NCI-H2227 treated with DMSO at 0.1 percent for 48 hours (cell line): ENCODE measurements around the gene NPNT.

Experiments used
- DNase-seq: peaks from one replicate; lab custom pipeline; 2025; lab: John Stamatoyannopoulos, UW

NPNT gene

GRCh38 chr4:105917171-105917685, 22.0 kb downstream of the NPNT start:
- no peak for DNase-seq

DNA sequence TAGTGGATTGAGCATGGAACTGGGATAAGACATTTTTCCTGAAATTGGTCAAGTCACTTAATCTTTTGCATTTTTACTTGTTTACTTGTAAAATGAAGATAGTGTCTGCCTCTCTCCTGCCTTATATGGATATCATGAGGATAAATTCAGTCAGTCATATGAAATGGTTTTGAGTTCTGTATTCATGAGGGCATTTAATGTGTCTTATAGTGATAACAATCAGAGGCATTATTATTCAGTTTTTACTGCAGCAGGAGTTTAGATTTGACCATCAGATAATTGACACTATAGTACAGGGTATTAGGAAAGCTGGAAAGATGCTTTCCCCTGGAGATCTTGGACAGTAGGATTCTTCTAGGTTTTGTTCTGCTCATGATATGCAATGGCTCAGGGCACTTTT, 26.0 kb downstream of the NPNT start:
- no peak for DNase-seq

GRCh38 chr4:105923497-105924238, 28.4 kb downstream of the NPNT start:
- no peak for DNase-seq

DNA sequence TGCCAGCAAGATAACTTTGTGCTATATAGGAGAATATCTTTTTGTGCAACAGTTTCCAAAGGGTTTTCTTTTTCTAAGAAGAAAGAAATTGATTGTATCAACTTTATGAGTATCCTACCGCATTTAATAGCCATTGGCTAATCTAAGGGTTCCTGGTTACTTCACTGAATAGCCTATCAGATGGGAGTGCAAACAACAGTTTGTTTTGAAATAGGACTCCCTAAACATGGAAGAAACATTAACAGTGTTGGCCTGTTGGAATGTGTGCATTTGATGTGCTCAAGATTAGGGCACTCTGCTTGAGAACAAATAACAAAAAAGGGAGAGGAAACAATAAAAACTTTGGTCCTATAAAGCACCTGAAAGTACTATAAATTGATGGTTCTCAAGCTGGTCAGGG, 29.1 kb downstream of the NPNT start:
- DNase-seq, result no peak

DNA sequence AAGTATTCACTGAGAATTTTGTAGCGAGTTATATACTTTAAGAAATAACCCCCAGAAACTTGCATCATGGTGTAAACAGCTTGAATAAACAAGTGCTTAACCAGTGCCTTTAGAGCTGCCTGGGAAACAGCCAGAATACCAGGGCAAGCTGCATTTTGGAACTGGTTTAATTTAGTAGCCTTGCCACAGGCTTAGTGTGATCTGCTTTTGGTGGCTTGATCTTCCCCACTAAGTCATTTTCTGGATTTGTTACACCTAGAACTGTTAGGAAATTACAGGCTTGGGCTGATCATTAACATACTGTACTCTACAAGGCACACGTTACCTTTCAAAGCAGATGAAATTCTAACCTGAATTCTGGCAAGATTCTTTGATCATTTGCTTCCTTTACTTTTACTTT, 35.4 kb downstream of the NPNT start:
- DNase-seq, result no peak

DNA sequence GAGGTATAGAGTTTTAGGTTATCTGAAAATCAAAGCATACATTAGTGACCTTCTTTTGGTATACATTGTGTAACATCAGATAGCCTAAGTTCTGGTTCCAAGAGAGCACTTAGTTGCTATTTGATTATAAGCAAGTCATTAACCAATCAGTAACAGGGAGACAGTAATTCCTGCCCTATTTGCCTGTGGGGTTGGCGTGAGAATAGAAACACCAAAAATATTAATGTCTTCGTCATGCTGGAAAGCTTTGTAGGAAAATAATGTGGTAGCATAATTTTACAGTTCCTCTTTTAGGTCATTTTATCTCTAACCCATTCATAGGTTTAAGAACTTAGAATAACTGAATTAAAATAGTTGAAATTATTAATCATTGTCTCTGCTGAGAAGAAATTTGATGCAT, 37.8 kb downstream of the NPNT start:
- DNase-seq, result no peak

DNA sequence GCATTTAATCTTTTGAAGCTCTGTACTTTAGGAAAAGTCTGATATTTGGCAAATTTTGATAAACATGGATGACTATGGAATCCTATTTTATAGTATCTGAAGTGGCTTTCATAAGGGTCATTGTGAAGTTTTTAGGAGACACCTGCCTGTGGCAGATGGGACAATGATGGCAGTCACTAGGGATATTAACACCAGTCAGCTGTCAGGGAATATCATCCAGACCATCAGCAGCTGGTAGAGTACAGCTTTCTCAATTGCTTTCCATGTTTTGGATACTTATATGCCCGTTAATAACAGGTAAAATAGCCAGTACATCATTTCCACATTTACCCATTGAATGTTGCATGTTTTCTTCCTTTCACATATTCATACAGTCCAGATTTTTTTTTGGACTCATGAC, 39.1 kb downstream of the NPNT start:
- DNase-seq, result no peak

GRCh38 chr4:105936901-105937300, 41.6 kb downstream of the NPNT start:
- DNase-seq, result no peak

DNA sequence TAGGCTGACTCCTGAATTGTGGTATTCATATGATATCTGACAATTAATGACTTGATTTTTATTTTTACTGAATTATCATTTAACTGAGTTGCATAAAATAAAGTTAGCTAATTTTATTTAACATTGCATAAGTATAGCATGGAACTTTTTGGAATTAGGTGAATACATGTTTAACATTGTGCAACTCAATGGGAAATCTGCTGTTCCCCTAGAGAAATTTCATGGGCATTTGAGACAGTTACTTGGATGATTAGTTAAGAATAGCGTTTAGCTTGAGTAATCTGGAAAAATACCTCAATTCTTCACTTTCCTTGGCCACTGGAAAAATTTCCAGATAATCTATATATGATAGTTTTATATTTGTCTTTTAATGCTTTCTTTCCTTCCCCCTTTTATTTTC, 42.5 kb downstream of the NPNT start:
- DNase-seq, result no peak

DNA sequence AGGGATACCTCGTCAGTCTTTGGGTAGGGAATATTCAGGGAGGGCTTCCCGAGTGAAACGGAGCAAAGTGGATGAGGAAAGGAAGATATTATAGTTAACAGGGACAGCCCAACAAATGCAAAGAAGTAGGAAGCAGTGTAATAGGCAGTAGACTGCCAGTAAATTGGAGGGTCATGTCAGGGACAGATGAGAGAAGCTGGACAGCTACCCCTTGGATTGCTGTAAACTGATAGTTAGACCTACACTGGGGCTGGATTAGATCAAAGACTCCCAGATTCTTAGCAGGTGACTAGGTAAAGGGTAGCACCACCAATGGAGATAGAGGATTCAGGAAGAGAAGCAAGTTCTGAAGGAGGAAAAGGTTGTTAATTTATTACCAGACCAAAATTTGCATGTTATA, 48.0 kb downstream of the NPNT start:
- no peak for DNase-seq

DNA sequence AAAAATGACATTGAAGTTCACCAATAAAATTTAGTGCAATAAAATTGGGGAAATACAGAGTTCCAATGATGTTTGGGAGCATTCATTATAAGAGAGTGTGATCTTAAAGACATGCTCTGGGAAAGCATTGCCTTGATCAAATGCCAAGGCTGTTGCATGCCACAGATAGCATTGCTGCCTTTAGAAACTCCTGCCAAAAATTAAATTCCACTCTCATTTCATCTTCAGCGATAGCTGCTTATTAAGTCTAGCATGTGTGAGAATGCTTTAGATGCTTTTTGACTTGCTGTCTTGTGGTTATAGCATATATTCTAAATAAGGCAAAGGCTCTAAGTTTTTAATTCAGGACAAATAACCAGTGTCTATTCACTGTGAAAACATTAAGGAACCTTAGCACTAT, 49.3 kb downstream of the NPNT start:
- DNase-seq, result no peak

DNA sequence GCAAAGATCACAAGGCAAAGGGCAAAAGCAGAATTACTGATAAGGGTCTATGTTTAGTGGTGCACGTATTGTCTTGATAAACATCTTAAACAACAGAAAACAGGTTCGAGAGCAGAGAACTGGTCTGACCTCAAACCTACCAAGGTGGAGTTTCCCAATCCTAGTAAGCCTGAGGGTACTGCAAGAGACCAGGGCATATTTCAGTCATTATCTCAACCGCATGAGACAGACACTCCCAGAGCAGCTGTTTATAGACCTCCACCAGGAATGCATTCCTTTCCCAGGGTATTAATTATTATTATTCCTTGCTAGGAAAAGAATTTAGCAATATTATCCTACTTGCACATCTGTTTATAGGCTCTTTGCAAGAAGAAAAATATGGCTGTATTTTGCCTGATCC, 51.5 kb downstream of the NPNT start:
- DNase-seq, result no peak

DNA sequence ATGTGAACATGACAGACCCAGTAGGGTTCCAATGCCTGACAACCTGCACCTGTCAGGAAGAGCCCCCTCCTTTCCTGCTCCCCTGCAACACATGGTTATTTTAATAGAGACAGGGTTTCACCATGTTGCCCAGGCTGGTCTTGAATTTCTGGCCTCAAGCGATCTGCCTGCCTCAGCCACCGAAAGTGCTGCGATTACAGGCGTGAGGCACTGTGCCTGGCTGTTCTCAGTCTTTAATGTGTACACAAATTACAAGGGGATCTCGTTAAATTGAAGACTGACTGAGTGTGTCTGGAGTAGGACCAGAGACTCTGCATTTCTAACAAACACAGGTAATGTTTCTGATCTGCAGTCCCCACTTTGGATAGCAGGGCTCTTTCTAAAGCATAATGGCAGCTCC, 55.4 kb downstream of the NPNT start:
- DNase-seq, result no peak

GRCh38 chr4:105951198-105951597, 55.9 kb downstream of the NPNT start:
- no peak for DNase-seq

DNA sequence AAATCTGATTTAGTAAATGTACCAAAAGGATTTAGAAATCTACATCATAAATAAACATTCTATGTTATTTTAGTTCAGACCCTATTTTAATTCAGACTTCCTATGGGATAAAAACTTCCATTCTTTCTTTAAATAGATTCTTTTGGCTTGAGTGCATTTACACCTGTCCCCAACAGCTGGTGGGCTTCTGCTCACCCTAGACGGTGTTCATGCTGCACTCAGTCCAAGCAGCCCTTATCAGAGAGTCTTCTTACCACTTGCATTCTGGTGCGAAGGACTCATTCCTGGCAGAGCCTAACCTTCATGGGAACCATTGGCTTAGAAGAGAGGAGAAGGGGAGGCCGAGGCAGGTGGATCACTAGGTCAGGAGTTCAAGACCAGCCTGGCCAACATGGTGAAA, 57.3 kb downstream of the NPNT start:
- no peak for DNase-seq

DNA sequence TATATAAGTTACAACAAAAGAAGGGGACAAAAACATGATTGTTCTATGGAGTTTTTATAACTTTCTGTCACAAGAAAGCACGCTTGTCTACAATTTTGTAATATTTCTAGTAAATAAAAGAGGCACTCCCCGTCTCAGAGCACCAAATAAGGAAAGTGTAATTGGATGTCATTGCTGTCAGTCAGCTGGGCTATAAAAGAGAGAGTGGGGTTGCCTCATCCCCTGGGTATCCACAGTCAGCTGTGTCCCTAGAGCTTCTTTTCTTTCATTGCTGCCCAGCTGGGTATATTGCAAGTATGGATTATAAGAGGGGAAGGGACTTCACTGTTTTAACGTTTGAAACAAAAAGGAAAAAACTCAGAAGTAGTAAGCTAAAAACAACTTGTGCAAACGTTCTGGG, 61.3 kb downstream of the NPNT start:
- DNase-seq, result no peak

DNA sequence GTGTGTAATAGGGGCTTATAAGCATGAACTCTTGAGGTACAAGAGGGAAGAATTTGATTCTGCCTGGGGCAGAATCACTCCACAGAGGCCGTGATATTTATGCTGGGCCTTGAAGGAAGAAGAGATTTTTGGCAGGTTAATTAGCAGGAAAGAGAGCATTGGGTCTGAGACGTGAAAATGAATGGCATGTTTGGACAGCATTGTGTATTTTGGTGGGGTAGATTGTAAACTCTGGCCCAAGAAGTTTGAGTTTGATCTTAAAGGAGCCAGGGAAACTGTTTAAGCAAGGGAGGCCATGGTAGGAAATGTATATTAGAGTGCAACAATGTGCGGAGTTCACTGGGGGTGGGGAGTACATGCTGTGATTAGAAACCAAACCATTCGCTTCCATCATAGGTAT, 62.4 kb downstream of the NPNT start:
- DNase-seq, result no peak

- no peak for DNase-seq
Observed at GRCh38 chr4:105963461-105964400, 68.5 kb downstream of the NPNT start.

- DNase-seq, result no peak
Observed at GRCh38 chr4:105965183-105965800, 70.0 kb downstream of the NPNT start.

- DNase-seq, result no peak
Observed at GRCh38 chr4:105966051-105966450, 70.8 kb downstream of the NPNT start.

DNA sequence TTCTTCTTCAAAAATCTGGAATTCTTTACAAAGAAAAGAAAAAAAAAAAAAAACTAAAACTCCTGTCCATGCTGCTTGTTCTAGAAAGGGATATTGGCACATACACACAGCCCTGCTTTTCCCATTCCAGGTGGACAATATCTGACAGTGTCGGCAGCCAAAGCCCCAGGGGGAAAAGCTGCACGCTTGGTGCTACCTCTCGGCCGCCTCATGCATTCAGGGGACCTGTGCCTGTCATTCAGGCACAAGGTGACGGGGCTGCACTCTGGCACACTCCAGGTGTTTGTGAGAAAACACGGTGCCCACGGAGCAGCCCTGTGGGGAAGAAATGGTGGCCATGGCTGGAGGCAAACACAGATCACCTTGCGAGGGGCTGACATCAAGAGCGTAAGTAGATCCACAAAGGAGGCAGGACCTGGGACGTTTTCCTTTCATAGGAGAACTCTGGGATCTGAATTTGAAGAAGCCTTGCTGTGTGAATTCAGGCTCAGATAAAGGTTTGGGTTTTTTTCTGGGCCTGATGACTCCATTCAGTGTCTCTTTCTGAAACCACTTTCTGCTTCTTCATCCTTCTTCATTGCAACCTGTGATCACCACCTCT, 71.9 kb downstream of the NPNT start:
- no peak for DNase-seq

DNA sequence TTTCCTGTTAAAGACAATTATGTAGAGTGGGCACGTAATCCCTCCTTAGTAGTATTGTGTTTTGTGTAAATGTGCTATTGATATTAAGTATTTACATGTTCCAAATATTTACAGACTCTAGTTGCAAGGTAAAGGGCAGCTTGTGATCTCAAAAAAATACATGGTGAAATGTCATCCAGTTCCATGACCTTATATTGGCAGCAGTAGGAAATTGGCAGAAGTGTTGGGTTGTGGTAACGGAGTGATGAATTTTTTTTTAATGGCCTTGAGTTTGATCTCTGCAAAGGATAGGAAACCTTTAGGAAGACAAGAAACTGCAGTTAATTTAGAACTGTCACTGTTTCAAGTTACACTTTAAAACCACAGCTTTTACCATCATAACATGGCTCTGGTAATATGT, 74.3 kb downstream of the NPNT start:
- DNase-seq, result no peak
